Adrenal gland (tissue), 5 donors: ENCODE results near the gene CDK10.

Experiments
- POLR2A ChIP-seq, 2 donors: fragments of 450-650 bp; IDR thresholded peaks; one replicate each; pipeline ENCODE4 v1.6.1; 2017; ENCODE audit warnings: antibody characterized with exemption in 2 of 2, mild to moderate bottlenecking in 2 of 2, moderate library complexity in 1 of 2
- TF ChIP-seq, protein P1 (sequence below), 6 experiments: fragments of 450-650 bp in 4 of 6; fragments of 200-600 bp in 2 of 6; sonication (generic) in 1 of 6; IDR thresholded peaks; 1 replicate in 5 of 6; 2 replicates in 1 of 6; pipeline versions ENCODE4 v1.5.1 to v1.8.0; 2016 to 2021; ENCODE audit warnings: antibody characterized with exemption in 6 of 6, mild to moderate bottlenecking in 2 of 6, moderate library complexity in 1 of 6
- donor health status: DM: no; HTN: no; CAD: no.

- TF ChIP-seq, protein P1, sequence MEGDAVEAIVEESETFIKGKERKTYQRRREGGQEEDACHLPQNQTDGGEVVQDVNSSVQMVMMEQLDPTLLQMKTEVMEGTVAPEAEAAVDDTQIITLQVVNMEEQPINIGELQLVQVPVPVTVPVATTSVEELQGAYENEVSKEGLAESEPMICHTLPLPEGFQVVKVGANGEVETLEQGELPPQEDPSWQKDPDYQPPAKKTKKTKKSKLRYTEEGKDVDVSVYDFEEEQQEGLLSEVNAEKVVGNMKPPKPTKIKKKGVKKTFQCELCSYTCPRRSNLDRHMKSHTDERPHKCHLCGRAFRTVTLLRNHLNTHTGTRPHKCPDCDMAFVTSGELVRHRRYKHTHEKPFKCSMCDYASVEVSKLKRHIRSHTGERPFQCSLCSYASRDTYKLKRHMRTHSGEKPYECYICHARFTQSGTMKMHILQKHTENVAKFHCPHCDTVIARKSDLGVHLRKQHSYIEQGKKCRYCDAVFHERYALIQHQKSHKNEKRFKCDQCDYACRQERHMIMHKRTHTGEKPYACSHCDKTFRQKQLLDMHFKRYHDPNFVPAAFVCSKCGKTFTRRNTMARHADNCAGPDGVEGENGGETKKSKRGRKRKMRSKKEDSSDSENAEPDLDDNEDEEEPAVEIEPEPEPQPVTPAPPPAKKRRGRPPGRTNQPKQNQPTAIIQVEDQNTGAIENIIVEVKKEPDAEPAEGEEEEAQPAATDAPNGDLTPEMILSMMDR (IDR thresholded peaks at IDR 0.05): no peak
- TF ChIP-seq POLR2A (IDR thresholded peaks at IDR 0.05): no peak
These were observed 45.8 kb downstream of the CDK10 start for GRCh38 chr16:89732142-89732917.
